NK-92 (cell line): ENCODE measurements around the gene NPTX1.

ENCODE experiments used
- DNase-seq: peaks from one replicate; lab custom pipeline; 2025; ENCODE audit not compliant: unreplicated experiment; lab: John Stamatoyannopoulos, UW

The NPTX1 gene

DNA sequence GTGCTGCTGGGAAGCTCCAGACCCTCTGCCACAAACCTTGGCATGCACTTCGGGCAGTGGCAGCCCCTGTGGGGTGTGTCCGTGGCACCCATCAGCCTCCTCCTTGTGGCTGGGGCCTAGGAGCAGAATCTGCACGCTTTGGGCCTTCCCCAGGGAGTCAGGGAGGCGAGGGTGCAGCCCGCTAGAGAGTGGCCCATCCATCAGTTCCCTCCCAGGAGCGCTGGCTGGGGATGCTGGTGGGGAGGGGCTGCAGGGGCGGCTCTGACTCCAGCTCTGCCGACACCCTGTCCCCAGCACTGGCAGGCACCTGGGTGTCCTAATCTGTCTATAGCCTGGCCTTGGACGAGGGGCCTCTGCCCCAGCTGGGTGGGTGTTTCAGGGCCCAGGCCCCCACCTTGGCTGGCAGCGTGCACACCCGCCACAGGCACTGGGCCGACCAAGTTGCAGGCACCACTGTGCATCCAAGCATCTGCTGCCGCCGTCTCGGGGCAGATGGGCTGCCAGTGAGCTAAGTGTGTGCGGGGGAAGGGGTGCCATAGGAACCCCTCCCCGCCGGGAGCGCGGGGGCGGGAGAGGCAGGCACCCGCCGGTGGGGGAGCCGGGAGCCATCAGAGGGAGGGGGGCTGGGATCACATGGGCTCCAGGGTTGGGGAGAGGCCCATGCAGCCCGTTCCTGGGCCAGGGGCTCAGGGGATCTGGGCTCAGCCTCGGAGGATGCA, 31.2 kb downstream of the NPTX1 start:
- DNase-seq, result no peak

DNA sequence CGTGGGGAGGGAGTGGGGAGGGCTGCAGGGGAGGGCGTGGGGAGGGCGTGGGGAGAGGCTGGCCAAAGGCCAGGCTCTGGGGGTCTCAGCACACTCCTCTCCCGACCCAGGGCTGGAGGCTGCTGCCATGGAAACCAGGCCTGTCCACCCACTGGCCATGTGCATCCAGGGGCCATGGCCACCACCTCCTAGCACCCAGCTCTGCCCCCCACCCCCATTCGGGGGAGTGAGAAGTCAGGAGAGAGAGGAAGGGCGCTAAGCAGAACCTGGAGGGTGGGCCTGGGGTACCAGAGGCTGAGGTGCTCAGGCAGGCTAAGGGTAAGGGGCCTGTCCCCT, 31.8 kb downstream of the NPTX1 start:
- DNase-seq, result no peak

DNA sequence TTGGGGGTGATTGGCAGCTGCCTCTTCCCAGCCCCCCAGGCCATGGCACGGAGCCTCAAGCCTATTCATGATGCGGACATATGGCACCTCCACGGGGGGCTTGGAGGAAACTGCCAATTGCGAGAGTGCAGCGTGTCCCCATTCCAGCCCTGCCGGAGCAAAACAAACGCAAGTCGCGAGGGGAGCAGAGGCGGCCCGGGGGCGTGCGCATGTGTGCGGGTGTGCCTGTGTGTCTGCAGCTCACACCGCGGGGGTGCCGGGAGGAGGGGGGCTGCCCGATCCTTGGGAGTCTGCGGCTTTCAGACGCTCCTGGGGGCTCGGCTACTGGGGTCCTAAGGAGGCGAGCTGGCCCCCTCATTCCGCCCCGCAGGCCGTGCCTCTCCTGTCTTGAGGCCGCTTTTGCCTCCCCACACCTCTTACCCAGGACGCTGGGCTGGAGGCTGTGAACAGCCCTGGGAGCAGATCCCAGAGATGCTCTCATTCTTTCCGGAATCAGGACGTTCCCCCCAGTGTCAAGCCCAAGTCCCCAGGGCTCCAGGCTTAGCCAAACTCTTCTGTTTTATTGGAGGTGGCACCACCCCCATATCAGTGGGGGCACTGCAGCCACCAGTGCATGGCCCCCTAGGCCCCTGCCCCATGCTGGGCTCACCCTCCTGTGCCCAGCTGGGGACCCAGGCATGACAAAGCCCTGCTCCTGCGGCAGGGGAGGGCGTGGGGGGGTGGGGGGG, 32.3 kb downstream of the NPTX1 start:
- DNase-seq, result no peak

DNA sequence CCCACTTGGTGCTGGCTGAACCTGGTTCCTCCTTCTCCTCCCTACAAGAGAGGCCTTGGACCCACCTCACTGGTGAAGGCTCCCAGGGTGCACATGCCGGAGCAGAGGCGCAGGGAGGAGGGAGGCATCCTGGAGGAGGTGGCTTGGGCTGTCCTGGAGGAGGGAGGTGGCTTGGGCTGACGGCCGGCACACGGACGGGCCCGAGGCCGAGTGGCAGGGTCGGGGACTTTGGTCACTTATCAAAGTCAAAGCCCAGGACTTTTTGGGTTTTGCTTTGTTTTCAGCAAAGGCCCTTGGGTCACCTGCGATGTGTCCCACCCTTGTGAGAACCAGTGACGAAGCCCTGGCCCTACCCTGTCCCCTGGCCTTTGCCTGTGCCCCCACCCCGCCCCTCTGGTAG, 32.9 kb downstream of the NPTX1 start:
- DNase-seq, result no peak

DNA sequence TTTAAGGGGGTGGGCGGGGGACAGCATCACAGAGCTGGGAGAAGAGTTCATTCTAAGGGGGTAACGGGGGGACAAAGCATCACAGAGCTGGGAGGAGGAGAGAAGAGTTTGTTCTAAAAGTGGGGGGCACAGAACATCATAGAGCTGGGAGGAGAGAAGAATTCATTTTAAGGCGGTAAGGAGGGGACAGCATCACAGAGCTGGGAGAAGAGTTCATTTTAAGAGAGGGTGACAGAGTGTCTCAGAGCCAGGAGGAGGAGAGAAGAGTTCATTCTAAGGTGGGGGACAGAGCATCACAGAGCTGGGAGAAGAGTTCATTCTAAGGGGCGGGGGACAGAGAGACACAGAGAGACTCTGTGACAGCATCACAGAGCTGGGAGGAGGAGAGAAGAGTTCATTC, 33.6 kb downstream of the NPTX1 start:
- no peak for DNase-seq

DNA sequence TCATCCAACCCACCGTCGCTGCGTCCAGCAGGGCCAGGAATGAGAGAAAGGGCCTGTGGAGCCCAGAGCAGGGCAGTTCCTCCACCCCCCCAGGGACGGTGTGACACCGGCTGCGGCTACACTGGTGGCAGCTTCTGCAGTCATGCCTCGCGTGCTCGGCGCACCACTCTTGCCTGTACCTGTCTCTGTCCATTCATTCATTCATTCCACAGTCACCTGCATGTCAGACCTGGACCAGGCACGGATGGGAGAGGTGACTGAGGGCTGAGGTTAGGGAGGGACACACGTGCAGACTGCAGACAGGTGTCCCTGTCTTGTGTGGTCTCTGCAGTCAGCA, 34.1 kb downstream of the NPTX1 start:
- no peak for DNase-seq

DNA sequence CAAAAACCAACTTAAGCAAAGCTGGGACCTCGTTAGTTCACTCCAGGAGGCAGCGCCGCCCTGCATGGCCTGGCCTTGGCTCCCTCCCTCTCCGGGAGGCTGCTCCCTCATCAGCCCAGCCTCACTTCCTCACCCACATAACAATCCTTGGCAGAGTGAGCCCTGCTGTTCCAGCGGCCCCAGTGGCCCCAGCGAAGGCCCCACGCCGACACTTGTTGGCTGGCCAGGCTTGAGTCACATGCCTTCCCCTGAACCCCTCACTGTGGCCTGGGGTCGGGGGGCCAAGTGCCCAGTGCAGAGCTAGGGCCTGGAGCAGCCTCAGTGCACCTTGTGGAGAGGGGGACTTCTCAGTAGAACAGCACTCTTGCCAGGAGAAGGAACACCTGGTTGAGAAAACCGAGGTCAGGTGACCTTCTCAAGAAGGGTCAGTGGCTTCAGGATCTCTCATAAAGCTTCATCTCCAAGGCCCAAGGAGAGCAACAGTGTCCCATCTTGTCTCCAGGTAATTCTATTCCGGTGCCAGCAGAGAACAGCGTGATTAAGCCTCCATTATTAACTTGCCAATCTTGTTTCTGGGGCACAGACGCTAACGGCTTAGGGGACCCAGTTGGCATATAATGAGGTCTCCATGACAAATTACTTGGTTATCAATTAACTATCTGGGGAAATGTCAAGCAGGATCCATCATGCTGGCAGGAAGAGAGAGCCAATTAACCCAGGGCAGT, 34.6 kb downstream of the NPTX1 start:
- no peak for DNase-seq

DNA sequence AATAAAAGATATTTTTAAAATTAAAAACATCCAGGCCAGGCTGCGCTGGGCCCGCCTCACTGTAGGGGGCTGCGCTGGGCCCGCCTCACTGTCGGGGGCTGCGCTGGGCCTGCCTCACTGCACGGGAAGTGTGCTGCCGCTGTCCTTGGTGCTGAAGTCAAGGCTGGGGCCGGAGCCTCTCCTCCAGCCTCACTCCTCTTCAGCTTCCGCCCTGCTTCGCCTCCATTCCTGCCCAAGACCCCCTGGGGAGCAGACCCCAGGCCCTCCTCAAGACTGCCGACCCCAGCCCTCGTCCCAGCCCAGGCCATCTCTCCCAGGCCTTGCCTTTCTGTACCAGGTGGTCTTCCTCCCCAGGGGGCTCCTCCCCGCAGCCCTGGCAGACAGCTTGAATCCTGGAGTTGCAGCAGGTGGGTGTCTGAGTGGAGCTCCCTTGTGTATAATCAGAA, 35.3 kb downstream of the NPTX1 start:
- no peak for DNase-seq

DNA sequence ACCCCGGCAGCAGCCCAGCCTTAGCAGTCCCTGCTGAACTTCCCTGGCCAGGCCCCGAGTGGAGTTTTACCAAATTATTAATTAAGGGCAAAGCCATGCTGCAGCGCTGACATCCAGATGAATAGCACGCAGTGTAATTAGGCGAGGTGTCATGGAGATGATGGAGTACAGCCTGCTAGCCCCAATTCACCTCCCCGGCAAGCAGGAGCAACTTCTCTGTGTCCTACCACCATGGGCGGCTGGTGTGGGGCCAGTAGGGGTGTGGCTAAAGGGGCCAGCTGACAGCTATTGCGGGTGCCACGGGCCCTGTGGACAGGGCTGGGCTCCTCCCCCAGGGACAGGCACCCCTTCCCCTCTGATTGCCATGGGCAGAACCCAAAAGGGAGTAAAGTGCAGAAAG, 36.9 kb downstream of the NPTX1 start:
- DNase-seq, result no peak

DNA sequence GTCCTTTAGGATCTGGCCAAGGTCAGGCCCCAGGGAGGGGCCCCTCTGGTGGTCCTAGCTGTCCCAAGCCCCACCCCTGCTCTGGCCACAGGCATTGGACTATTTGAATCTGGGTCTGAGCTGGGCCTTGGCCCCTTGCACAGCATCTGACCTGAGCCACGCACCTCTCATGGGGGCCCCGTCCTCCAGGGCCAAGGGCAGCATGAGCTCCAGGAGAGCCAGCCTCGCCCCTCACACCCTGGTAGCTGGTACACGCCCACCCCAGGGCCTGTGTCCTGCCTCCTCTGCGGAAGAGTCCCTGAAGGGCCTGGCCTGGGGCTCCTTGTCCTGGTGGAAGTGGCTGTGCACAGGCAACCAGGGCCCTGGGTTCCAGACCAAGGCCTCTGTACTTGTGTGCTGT, 37.6 kb downstream of the NPTX1 start:
- DNase-seq, result no peak

DNA sequence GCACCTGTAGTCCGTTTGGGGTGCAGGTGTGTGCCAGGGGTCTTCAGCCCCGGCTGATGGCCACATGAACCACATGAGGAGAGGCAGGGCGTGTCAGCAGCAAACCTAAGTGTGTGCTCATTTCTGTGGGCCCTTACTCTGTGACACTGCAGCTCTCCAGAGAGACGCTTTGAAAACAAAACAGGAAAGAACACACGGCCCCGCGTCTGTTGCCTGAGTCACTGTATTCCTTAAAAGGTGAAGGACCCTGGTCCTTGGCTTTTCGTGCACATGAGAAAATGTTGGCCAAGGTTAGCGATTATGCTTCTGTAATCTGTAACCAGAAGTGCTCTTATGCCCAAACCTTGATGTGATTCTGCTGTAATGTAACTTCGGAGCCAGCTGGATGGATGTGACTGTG, 38.9 kb downstream of the NPTX1 start:
- no peak for DNase-seq

DNA sequence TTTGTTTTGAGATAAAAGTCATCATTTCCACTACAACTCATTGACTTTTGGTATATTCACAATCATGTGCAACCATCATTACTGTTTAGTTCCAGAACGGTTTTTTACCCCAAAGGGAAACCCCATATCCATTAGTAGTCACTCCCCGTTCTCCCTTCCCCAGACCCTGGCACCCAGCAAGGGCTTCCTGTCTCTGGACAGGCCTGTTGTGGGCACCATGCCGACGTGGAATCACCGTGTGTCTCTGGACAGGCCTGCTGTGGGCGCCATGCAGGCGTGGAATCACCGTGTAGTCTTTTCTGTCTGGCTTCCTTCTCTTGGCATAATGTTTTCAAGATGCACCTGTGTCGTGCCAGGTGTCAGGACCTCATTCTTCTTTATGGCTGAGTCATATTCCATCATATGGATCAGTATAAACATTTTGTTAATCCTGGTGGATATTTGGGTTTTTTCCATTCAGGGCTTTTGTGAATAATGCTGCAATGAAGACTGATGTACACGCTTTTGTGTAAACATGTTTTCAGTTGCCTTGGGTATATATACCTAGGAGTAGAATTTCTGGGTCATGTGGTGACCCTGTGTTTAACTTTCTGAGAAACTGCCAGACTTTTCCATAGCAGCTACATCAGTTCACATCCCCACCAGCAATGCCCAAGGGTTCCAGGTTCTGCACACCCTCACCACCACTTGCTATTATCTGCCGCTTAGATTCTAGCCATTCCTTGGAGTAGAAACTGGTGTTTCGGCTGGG, 42.3 kb downstream of the NPTX1 start:
- DNase-seq, result no peak

DNA sequence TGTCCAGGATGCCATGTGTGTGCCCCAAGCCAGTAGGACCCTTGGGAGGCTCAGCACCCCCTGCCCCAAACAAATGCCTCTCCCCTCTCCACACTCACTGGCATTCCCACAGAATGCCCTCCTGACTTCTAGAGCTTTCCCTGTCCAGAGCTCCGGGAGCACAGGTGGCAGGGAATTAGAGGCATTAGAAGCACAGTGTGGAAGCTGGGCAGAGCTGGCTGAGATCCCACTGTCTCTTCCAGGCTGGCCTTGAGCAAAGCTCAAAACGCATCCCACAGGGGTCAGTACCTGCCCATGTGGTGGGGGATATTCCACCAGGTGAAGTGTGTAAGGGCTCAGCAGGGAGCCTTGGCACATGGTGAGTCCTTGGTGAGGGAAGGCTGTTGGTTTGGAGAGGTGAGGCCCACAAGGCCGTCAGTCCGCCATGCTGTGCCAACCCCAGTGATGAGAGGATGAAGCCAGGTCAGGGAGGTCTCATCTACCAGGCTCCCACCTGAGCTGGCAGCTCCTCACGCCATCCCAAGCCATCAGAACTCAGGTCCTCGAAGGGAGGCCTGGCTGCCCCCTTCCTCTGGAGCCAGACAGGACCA, 43.4 kb downstream of the NPTX1 start:
- DNase-seq, result no peak

DNA sequence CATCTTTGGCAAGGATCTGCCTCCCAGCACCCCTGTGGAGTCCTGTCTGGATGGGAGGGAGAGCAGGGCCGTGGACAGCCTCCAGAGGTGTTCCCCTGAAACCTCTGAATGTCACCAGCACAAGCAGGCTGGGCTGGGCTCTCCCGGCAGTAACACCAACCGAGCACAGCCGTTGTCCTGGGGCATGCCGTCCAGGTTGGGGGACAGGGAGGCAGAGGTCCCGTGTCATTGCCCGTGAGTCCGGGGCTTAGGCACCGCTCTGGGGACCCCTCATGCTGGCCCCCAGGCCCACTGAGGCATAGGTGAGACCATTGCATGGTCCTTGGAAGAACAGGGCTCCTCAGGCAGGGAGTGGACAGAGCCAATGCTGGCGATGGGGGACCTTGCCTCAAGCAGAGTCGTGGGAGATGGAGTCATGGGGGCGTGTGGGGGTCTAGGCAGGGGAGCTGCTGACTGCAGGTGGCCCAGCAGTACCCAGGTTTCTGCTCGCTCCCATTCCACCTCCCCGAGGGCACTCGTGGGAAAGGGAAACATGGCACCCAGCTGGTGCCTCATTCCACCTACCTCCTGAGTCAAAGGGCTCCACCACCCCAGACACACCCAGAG, 44.0 kb downstream of the NPTX1 start:
- DNase-seq, result no peak

DNA sequence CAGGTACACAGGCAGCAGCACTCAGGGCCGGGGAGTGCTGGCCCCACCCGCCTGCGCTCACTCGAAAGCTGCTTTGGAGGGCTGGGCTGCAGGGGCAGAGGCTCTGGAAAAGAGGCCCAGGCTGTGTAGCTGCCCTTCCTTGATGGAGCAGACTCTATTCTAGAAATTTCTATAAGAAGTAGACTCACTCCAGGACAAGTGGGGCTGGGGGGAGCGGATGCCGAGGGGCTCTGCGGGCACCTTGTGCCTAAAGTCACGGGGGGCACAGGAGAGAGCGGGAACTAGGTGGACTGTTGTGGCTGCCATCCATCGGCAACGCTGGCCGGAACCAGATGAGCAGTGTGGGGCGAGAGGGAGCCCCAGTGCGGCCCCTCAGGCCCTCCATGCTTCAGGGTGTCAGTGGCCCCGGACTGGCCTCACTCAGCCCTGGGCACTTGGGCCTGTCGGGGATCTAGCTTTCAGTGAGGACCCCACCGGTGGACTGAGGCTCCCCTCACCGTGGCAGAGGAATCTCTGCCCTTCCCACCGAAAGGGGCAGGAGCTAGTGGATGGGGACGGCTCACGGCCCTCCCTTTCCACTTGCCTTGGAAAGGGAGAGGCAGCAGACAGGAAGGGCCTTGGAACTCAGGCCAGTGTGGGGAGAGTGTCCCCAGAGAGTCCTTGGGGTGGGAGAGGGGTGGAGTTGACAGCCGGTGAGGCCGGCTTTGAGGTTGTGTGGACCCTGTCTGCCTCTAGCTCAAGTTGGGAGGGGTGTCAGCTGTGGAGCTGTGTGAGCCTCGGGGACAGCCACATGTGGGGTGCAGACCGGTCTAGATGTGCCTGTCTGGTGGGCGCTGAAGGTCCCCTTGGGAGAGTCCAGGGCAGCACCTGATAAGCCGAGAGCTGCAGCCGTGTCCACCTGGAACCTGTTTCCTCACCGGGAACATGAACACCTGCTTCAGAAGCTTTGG, 44.9 kb downstream of the NPTX1 start:
- DNase-seq, result no peak

DNA sequence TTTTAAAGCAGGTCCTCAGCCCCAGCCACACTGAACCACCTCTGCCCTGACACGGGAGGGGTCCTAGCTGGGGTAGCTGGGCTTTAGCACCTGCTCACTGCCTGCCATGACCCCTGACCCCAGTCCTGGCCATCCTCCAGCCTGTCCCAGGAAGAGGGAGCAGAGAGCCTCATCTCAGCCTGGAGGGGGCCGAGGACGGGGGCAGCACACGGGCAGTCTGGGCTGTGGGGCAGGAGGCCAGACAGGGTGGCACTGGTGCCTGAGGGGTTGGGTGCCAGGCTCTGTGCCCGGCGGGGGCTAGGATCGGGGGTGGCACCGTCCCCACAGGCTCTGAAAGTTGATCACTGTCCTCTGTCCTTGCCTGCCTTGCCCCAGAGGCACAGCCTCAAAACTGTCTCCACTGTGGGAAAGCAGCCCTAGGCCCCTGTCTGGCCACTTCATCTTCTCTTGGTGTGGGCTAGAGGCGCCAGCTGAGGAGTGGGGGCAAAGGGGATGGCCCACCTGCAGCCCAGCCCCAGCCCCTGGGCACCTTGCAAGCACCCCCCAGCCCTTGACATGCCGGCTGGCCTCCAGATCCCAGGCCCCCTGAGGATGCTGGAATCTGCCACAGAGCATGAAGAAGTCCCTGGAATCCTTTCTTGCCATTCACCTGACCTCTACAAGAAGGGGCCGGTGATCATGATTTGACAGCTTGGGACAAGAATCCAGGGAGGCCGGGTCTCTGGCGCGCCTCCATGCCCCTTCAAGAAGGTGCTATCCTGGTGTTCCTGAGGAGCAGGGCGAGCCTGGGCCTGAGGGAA, 45.8 kb downstream of the NPTX1 start:
- no peak for DNase-seq

DNA sequence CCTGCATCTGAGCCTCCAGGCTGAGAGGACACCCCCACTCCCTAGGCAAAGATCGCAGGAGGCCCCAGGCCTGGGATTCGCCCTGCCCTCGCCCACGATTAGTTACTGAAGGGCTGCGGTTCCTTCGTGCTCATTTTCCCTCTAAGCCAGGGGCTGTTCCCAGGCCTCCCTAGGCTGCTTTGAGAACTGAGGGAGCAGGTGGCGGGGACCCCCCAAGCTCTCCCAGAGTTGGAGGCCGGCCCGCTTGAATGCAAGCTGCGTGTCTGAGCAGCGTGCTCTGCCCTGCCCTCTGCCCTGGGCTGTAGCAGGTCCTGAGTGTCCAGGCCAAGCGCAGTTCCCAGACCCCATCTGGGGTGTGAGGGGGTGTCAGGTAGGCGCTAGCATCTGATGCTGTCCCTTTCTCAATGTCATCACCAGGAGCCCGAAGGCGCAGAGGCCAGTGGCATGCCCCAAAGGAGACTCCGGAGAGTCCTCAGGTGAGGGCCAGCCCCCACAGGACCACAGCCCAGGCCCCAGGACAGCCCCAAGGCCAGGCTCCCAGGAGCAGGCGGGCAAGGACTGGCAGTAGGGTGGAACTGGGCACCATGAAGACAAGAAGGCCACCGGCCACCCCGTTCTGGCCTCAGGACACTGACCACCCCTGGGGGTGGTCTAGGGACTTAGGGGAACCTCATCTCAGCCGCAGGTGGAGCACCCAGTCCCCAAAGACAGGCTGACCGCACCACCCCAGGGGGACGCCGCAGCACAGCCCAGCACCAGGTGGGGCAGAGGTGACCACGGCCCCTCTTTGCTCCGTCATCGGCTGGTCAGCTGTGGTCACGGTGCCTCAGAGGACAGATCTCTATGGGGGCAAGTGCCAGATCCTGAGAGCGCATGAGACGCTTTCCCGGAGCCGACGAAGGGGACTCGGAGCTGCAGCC, 46.8 kb downstream of the NPTX1 start:
- DNase-seq, result no peak

DNA sequence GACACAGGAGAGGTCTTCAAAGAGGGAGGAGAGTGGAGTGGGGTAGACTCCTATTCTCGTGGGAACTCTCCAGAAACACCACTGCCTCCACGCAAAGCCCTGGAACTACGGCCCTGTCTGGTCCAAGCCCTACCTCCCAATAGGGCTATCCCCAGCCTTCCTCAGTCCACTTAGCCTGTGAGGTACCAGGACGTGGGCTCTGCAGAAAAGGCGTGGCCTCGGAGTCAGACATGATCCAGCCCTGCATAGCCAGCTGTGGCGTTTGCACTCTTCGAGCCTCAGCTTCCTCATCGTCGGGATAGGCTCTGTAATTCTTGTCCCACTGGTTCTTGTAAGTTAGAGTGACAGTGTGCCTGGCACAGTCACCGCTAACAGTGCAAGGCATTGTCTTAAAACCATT, 47.6 kb downstream of the NPTX1 start:
- no peak for DNase-seq
